Measurements from ENCODE around the gene S100A3.
"Not testable (repeated sequence)": the region's sequence is repeated elsewhere in the genome, so short reads cannot be mapped to it uniquely, and the experiment has no call there.

Gene S100A3, protein sequence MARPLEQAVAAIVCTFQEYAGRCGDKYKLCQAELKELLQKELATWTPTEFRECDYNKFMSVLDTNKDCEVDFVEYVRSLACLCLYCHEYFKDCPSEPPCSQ

DNA sequence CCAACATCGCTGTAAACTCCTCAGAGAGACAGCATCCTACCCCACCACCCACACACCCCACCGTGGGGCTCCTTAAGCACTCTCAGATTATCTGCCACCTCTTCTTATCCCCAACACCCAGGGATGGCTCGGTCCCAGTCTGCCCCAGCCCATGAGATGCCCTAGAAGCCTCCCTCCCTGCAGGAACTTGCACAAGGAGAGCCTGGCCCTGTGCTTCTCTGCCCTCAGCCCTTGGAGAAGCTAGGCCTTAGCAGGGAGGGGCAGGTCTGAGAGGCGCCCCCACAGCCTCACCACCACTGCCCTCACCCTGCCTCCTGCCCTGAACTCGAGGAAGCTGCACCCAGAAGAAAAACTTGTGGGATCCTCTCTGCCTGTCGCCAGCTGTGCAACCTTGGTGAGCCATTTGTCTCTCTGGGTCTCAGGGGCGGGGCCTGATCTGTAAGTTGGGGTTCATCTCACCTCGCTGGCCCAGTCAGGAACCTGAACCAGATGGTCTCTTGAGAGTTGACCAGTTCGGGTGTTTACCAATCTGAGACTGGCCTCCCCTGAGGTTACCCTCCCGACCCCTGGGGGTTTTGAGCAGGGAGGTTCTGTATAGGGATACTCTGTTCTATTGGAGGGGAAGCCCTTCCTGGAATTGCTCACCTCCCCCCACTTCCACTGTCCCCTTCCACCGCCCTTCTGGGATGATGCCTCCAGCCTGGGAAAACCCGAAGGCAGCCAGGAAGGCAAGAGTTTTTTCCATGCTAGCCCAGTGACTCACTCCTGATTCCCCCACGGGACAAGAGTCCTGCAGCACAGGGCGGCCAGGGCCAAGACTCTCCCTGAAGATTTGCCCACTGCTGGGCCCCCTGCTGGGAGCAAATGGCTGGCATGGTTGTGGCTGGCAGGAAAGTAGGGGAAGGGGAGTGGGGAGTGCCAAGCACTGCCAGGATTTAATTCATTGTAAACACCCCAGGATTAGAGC, at the start of gene S100A3:
TSS of gene S100A3 (minus strand) at position 537 of the 967 bp plus-strand sequence. CDS start 773 bp downstream, outside the sequence.
- DNase-seq = no peak

DNA sequence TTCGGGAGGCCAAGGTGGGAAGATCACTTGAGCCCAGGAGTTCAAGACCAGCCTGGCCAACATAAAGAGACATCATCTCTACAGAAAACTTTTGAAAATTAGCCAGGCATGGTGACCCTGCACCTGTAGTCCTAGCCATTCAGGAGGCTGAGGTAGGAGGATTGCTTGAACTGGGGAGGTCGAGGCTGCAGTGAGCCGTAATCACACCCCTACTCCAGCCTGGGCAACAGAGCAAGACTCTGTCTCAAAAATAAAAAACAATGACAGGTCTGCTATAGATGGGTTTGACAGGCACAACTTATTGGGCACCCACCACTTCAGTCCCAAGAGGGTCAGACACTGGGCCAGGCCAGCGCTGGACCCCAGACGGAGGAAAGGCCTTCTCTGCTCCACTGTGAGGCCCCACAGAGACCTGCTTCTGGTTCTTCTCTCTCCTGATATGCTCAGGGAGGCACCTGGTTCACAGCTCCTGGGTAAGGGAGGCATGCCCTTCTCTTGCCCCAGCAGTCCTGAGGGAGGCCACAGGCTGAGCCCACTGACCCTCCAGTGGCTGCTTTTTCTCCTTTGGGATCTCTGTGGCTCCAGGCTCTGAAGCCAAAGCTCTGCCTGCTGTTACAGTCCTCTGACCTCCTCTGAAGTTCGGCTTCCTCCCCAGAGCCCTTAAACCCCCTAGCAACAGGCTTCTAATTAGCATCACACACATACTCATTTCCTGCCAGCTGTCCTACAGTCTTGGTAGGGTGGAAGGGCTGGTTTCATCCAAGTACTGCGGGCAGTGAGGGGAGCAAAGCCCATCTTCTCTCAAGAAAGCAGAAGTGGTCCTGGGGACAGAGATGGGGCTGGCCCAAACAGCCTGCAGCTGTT, 49.5 kb upstream of the S100A3 start:
- DNase-seq = peak; percentile 55

- no peak for DNase-seq
These were observed 48.1 kb upstream of the S100A3 start for GRCh38 chr1:153597206-153597605.

GRCh38 chr1:153592748-153593147, 43.7 kb upstream of the S100A3 start:
- no peak for DNase-seq

- no peak for DNase-seq
These were observed 39.4 kb upstream of the S100A3 start for GRCh38 chr1:153588482-153588881.

DNA sequence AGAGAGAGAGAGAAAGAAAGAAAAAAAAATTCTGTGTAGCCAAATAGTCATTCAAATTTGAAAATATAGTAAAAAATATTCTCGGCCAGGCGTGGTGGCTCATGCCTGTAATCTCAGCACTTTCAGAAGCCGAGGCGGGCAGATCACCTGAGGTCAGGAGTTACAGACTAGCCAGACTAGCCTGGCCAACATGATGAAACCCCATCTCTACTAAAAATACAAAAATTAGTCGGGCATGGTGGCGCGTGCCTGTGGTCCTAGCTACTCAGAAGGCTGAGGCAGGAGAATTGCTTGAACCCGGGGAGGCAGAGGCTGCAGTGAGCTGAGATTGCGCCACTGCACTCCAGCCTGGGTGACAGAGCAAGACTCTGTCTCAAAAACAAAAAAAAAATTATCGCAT, 39.0 kb upstream of the S100A3 start:
- DNase-seq = not testable (repeated sequence)

GRCh38 chr1:153587314-153587713, 38.3 kb upstream of the S100A3 start:
- no peak for DNase-seq

GRCh38 chr1:153586347-153586746, 37.3 kb upstream of the S100A3 start:
- DNase-seq = no peak

DNA sequence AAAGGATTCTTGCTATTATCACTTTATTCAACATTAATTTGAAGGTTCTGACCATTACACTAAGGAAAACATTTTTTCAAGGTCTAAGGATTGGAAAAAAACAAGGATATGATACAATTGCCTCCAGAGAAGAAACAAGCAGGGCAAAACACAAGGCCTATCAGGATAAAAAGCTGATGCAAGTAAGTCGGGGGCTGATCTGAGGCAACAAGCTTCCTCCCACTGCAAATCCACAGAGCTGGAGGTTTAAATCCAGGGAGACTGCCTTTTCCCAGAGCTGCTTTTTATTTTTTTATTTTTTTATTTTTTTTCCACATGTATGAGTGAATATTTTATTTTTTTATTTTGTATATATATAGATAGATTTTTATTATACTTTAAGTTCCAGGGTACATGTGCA, 35.9 kb upstream of the S100A3 start:
- no peak for DNase-seq

DNA sequence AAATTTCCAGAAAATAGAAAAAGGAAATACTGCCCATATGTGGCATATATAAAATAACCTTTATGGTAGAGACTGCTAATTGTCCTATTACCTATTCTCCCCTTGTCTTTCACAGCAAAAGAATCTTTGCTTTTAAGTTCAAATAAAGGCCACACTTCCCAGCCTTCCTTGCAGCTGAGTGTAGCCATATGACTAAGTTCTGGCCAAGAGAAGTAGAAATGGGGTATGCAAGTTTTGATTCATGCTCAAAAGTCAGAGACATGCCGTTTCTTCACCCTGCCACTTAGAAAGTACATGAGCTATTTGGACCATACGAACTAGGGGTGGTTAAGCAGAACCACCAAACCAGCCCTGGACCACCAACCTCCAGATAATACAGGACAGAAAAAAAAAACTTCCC, 34.9 kb upstream of the S100A3 start:
- DNase-seq = no peak

GRCh38 chr1:153583514-153583913, 34.5 kb upstream of the S100A3 start:
- not testable (repeated sequence) for DNase-seq

- not testable (repeated sequence) for DNase-seq
These were observed 33.8 kb upstream of the S100A3 start for GRCh38 chr1:153582836-153583235.

DNA sequence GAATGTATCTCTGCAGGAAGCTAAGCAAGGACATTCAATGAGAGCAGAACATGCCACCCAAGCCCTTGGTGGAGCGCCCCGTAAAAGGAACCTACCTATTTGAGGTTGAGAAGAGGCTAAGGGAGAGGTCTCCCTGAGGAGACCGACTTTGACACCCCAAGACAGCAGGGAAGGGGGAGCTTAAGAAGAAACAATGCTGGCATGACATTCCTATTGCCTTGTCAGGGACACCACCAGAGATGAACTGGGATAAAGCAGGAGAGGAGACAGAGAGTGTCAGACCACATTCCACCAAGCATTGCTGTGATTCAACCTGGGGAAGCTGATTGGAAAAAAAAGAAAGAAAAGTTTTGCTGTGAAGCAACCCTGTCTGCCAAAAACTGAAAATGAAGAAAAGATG, 29.9 kb upstream of the S100A3 start:
- DNase-seq = no peak

GRCh38 chr1:153578490-153578889, 29.4 kb upstream of the S100A3 start:
- no peak for DNase-seq

DNA sequence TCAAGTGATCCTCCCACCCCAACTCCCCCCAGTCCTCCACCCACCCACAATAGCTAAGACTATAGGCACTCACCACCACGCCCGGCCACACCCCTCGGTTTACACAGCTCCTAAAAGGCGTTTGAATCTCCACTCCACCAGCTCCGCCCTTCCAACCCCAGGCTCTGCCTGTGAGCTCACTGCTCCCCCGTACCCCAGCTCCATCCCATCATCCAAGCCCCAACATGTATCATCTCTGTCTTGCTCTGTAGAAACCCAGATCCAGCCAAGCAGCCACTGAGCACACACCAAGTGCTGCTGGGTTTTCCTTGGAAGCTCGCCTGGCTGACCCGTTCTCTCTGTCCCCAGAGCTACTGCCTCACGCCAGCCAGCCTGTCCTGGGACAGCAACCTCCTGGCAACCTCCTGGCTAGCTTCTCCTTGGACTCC, 28.6 kb upstream of the S100A3 start:
- DNase-seq = no peak

DNA sequence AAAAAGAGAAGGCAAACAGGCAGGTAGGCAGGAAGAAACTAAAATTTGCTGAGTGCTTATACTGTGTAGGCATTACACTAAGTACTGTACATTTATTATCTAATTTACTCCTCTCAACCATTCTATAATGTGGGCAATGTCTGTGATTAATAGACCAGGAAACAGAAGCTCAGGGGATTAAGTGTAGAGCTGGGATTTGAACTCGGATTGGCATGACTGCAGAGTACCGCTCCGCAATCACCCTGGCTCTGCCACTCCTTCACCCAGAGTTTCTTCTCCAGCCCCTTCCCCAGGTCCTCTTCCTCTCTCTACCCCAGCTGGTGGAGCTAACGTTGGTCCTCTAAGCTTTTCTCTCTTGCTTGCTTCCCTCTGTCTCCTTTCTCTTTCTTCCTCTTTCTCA, 28.1 kb upstream of the S100A3 start:
- no peak for DNase-seq

DNA sequence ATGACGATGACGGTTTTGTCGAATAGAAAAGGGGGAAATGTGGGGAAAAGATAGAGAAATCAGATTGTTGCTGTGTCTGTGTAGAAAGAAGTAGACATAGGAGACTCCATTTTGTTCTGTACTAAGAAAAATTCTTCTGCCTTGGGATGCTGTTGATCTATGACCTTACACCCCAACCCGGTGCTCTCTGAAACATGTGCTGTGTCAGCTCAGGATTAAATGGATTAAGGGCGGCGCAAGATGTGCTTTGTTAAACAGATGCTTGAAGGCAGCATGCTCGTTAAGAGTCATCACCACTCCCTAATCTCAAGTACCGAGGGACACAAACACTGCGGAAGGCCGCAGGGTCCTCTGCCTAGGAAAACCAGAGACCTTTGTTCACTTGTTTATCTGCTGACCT, 26.4 kb upstream of the S100A3 start:
- DNase-seq = peak; percentile 69

DNA sequence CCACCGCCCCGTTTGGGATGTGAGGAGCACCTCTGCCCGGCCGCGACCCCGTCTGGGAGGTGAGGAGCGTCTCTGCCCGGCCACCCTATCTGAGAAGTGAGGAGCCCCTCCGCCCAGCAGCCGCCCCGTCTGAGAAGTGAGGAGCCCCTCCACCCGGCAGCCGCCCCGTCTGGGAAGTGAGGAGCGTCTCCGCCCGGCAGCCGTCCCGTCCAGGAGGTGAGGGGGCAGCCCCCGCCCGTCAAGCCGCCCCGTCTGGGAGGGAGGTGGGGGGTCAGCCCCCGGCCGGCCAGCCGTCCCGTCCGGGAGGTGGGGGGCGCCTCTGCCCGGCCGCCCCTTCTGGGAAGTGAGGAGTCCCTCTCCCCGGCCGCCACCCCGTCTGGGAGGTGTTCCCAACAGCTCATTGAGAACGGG, 26.0 kb upstream of the S100A3 start:
- DNase-seq = not testable (repeated sequence)

DNA sequence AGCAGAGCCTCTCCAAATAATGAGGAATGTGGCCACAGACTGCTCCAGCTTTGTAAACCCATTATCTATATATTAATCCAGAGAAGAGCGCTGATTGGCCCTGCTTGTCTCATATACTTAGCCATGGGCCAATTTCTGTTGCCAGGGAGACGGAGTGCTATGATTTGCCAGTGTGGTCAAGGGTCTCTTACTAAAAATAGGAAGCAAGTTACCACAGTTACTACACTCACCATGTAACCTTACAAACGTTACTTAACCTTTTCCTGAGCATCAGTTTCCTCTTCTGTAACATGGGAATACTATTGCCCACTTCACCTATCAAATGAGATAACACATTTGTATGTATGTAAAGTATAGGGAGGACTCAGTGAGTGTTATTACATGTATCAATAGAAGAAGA, 24.3 kb upstream of the S100A3 start:
- DNase-seq = no peak

GRCh38 chr1:153572569-153573015, 23.5 kb upstream of the S100A3 start:
- DNase-seq = peak; percentile 10

GRCh38 chr1:153571706-153572105, 22.6 kb upstream of the S100A3 start:
- DNase-seq = no peak

GRCh38 chr1:153570874-153571273, 21.8 kb upstream of the S100A3 start:
- DNase-seq = no peak

DNA sequence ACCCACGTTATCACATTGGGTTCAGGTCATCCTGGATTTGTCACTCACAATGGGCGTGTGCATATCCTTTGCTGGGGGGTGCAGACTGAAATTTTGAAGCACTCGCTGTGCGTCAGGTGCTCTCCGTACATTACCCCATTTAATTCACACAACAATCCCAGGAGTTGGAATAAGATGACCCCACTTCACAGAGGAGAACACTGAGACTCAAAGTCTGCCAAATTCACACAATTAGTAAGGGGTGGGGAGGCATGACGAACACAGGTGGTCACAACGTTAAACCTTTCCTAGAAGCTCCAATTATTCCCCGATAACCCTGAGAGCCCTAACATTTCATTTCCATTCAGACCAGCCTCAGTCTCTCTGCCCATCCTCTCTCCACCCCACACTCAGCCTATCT, 20.4 kb upstream of the S100A3 start:
- DNase-seq = no peak

All from NCI-H524 treated with DMSO at 0.1 percent for 48 hours (cell line).